CD4-positive, alpha-beta T cell treated with Interleukin-17A for 1 hour (primary cell): ENCODE measurements around the gene SPDYE4.
"Not testable (repeated sequence)": the region's sequence is repeated elsewhere in the genome, so short reads cannot be mapped to it uniquely, and the experiment has no call there.

Source experiments
- DNase-seq: peaks from one replicate; pipeline ENCODE4 v3.0.0-alpha.2; 2020

SPDYE4 gene

GRCh38 chr17:8758137-8758596 is at the start of gene SPDYE4:
Gene SPDYE4 (minus strand): TSS chr17:8758546. CDS start chr17:8758382, 164 bp downstream.
- no peak for DNase-seq

GRCh38 chr17:8806926-8807550 is 48.7 kb upstream of the SPDYE4 start:
- DNase-seq = peak; percentile 44

- no peak for DNase-seq
These were observed 48.0 kb upstream of the SPDYE4 start for GRCh38 chr17:8806253-8806925.

DNA sequence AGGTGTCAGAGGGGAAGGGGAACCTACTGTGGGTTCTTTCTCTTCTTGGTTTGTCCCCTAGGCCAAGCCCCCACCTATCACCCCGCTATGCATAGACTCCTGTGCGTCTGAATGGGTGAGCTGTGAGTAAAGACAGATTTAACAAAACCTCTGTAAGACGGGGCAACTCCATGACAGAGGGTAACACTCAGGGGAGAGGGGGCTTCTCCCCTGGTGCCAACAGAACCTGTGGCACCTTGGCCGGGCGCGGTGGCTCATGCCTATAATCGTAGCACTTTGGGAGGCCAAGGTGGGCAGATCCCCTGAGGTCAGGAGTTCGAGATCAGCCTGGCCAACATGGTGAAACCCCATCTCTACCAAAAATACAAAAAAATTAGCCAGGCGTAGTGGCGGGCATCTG is 47.0 kb upstream of the SPDYE4 start:
- not testable (repeated sequence) for DNase-seq

GRCh38 chr17:8803531-8804420 is 45.4 kb upstream of the SPDYE4 start:
- DNase-seq = no peak

GRCh38 chr17:8801135-8801840 is 42.9 kb upstream of the SPDYE4 start:
- DNase-seq = no peak

- no peak for DNase-seq
These were observed 42.3 kb upstream of the SPDYE4 start for GRCh38 chr17:8800656-8801055.

DNA sequence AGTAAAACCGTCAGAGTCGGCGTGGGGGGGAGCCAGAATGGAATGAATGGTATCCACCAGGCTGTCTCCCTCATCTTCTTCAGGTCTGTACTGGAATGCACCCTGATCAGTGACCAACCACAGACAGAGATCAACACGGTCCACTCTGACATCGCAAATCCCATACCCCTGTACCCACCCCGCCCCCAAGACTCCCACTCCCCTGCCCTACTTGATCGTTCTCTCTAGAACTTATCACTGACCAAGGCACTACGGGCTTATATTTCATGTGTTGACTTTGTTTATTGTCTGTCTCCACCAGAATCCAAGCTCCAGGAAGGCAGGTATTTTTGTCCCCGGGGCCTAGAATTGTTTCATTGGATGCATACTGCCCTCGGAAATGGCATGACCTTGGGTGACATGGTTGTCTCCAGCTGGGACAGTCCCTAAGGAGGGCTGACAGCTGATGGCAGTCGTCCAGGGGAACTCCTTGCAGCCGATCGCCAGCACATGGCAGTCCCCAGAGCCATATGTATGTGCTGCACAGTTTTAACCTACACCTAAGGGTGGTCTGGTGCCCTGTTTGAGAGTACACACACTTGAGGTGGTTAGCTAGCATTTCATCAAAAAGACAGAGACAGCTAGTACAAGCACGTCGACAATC is 41.3 kb upstream of the SPDYE4 start:
- no peak for DNase-seq

- DNase-seq = no peak
These were observed 40.7 kb upstream of the SPDYE4 start, which contains the start of gene MFSD6L for GRCh38 chr17:8798846-8799569. Gene MFSD6L (minus strand): TSS chr17:8799365. CDS start chr17:8799120, 245 bp downstream.

GRCh38 chr17:8798176-8798845 is 40.0 kb upstream of the SPDYE4 start:
- no peak for DNase-seq

- DNase-seq = no peak
These were observed 39.4 kb upstream of the SPDYE4 start for GRCh38 chr17:8797621-8798175.

GRCh38 chr17:8794636-8795035 is 36.3 kb upstream of the SPDYE4 start:
- no peak for DNase-seq

DNA sequence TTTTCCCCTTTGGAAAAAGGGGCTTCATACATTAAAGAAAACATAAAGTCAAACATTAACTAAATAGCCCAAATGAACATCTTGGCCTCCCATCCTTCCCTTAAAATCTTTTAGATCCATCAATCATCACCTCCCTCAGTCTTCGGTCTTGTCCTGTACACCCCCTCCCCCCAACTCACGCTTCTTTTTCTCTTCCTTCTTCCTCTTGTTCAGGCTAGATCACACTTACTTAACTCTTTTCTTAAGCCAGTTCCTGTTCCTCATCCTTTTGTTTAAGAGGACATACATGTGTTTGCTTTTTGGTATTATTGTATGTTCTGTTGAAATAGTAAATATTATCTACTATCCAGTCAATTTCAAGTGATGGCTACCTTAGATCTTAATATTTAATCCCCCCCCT is 35.3 kb upstream of the SPDYE4 start:
- DNase-seq = no peak

DNA sequence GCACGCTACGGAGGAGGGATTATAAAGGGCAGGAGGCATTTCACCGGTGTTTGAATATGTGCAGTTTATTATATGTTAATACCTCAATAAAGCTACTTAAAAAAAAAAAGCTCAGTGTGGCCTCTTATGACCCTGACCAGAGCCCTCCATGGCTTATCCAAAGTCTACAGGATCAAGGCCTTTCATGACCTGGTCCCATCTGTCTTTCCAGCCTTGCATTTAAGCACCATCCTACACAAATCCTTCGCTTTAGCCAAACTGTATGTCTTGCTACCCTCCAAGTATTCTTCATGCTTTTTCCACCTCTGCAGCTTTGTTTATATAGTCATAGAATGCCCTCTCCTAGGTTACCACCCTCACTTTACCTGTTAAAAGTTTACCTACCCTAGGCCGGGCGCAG is 34.3 kb upstream of the SPDYE4 start:
- DNase-seq = no peak

- no peak for DNase-seq
These were observed 33.5 kb upstream of the SPDYE4 start for GRCh38 chr17:8791910-8792270.

DNA sequence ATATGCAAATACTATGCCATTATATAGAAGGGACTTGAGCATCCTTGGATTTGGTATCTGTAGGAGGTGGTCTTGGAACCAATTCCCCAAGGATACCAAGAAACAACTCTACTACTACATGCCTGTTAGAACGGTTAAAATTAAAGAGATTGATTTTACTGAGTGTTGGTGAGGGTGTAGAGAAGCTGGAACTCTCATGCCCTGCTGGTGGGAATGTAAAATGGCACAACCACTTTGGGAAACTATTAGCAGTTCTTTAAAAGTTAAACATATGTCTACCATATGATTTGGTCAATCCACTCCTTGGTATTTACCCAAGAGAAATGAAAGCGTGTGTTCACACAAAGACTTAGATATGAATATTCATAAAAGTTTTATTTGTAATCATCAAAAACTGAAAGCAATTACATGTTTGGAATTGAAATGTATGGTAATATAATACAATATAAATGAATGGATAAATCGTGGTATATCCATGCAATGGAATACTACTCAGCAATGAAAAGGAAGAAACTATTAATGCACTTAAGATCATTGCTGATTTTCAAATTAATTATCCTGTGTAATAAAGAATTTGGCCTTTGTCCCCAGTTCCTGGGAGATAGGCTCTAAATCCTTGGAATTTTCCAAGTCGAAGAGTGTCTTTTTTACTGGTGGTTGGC is 33.0 kb upstream of the SPDYE4 start:
- no peak for DNase-seq

DNA sequence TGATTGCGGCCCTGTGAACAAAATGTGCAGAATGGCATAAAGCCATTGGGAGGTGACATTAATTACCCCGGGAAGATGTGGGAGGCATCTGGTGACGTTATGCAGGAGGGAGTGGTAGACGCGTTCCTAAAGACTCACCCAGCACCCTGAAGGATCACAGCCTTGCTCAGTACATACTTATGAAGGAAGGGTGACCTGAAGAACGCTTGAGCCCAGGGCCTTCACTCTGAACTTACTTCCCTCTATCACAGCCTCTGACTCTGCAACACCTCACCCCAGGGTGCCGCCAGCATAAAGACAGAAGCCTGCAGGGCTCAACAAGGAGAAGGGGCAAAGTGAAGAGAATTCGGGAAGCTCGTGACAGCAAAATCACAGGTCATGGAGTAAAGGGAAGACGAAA is 31.4 kb upstream of the SPDYE4 start:
- no peak for DNase-seq

GRCh38 chr17:8788998-8789397 is 30.7 kb upstream of the SPDYE4 start:
- no peak for DNase-seq

GRCh38 chr17:8785547-8786413 is 27.4 kb upstream of the SPDYE4 start:
- DNase-seq = peak; percentile 59
